Fibroblast of lung (primary cell): Measurements from ENCODE around the gene PDE10A. TPM values are rescaled to one million over a fixed set of nuclear protein-coding genes. Genes with fewer than 3 reads are reported as not detected.

Source experiments
- DNase-seq, 2 donors: peaks; one replicate each; pipeline versions ENCODE4 v3.0.0 to v3.0.0-alpha.2; 2010; ENCODE audit warnings: low read depth in 2 of 2
- H2AFZ ChIP-seq: 2 replicates; pipeline ENCODE4 v1.5.1; 2012; ENCODE audit warnings: low read length, control low read depth, inconsistent platforms
- H3K27ac ChIP-seq: 2 replicates; pipeline ENCODE4 v1.5.1; 2011; ENCODE audit warnings: low read length, control low read depth; ENCODE audit not compliant: insufficient read depth
- H3K27me3 ChIP-seq: 2 replicates; pipeline ENCODE4 v1.5.1; 2011; ENCODE audit warnings: mild to moderate bottlenecking, low read length; ENCODE audit not compliant: control insufficient read depth, insufficient read depth
- H3K36me3 ChIP-seq: 2 replicates; pipeline ENCODE4 v1.5.1; 2011; ENCODE audit warnings: low read length; ENCODE audit not compliant: control insufficient read depth, insufficient read depth
- H3K4me1 ChIP-seq: 2 replicates; pipeline ENCODE4 v1.5.1; 2011; ENCODE audit warnings: low read length; ENCODE audit not compliant: control insufficient read depth, insufficient read depth; ENCODE audit errors: extremely low read depth
- H3K4me2 ChIP-seq: 2 replicates; pipeline ENCODE4 v1.5.1; 2011; ENCODE audit warnings: low read length, control low read depth; ENCODE audit not compliant: insufficient read depth; ENCODE audit errors: extremely low read depth
- H3K4me3 ChIP-seq, 4 experiments: fragments of 200-600 bp in 1 of 4; sonication (generic) in 1 of 4; replicated peaks in 1 of 4; 2 replicates each; pipeline ENCODE4 v1.5.1; 2011 to 2016; ENCODE audit warnings: low read length in 4 of 4, low read depth in 3 of 4, mild to moderate bottlenecking in 3 of 4, control low read depth in 2 of 4, inconsistent platforms in 1 of 4, mixed read lengths in 1 of 4; ENCODE audit not compliant: insufficient read depth in 1 of 4; ENCODE audit errors: control extremely low read depth in 1 of 4
- H3K79me2 ChIP-seq: 2 replicates; pipeline ENCODE4 v1.5.1; 2012; ENCODE audit warnings: mild to moderate bottlenecking, low read length, inconsistent platforms; ENCODE audit not compliant: control insufficient read depth, insufficient read depth
- H3K9ac ChIP-seq: 2 replicates; pipeline ENCODE4 v1.5.1; 2011; ENCODE audit warnings: mild to moderate bottlenecking, low read length, control low read depth; ENCODE audit not compliant: insufficient read depth
- H3K9me3 ChIP-seq: 2 replicates; pipeline ENCODE4 v1.5.1; 2012; ENCODE audit warnings: low read depth, low read length; ENCODE audit not compliant: control insufficient read depth, insufficient read depth
- H4K20me1 ChIP-seq: 2 replicates; pipeline ENCODE4 v1.5.1; 2011; ENCODE audit warnings: low read length; ENCODE audit not compliant: control insufficient read depth, insufficient read depth; ENCODE audit errors: extremely low read depth
- CTCF ChIP-seq, 2 donors: IDR thresholded peaks in 1 of 2; conservative IDR thresholded peaks in 1 of 2; 1 replicate in 1 of 2; 2 replicates in 1 of 2; pipeline ENCODE4 v1.5.1; 2011 to 2012; ENCODE audit warnings: low read length in 2 of 2, control low read depth in 1 of 2, inconsistent platforms in 1 of 2, low read depth in 1 of 2, mild to moderate bottlenecking in 1 of 2
- EZH2 ChIP-seq: IDR thresholded peaks from 2 replicates; pipeline ENCODE4 v1.5.1; 2012; ENCODE audit warnings: low read length, control low read depth, mild to moderate bottlenecking; ENCODE audit errors: missing control alignments
- polyA plus RNA-seq, 2 donors: library from polyadenylated mRNA; depleted of rRNA in 1 of 2; stranded (reverse) in 1 of 2; unstranded in 1 of 2; fragments of >200 nt; gene quantifications; 2 replicates each; pipeline ENCODE4 v1.2.1, GENCODE V29; 2011 to 2012; ENCODE audit warnings: missing spikeins in 1 of 2
- total RNA-seq: library from RNA; depleted of rRNA; stranded (reverse); fragments of >200 nt; gene quantifications from 2 replicates; pipeline ENCODE4 v1.2.1, GENCODE V29; 2014

The PDE10A gene
- total and polyA plus RNA-seq, 2 donors (not counting 1 experiment from before 2014, with no cell fraction given) = under 0.01 to 0.19 TPM

GRCh38 chr6:165600606-165601005, 62.4 kb downstream of the PDE10A start:
- DNase-seq = no peak
- Histone ChIP-seq H3K27ac (no peak overlapping the region), H3K4me3 (no peak overlapping the region), H3K79me2 (no peaks in the 10 kb centered on the region), H3K36me3 (no peaks in the 10 kb centered on the region), H2AFZ (no peak overlapping the region), H3K9me3 (no peaks in the 10 kb centered on the region), H3K27me3 (no peaks in the 10 kb centered on the region), H3K4me2 (no peak overlapping the region), H3K4me1 (no peaks in the 10 kb centered on the region), H3K9ac (no peak overlapping the region), H4K20me1 (no peaks in the 10 kb centered on the region)
- TF ChIP-seq EZH2 (no peak), CTCF (conservative IDR thresholded peaks at IDR 0.05 in 1 of 2, IDR thresholded peaks at IDR 0.05 in 1 of 2; ENCODE audit: low read depth in 1 of 2, low read length in 2 of 2) (no peak)

GRCh38 chr6:165599596-165600487, 63.2 kb downstream of the PDE10A start:
- Histone ChIP-seq H3K9me3 (no peaks in the 10 kb centered on the region), H3K4me3 (no peak overlapping the region), H3K9ac (no peak overlapping the region), H3K4me1 (no peaks in the 10 kb centered on the region), H3K36me3 (no peaks in the 10 kb centered on the region), H3K27me3 (no peaks in the 10 kb centered on the region), H3K4me2 (no peak overlapping the region), H4K20me1 (no peaks in the 10 kb centered on the region), H3K27ac (no peak overlapping the region), H3K79me2 (no peaks in the 10 kb centered on the region), H2AFZ (no peak overlapping the region)
- no peak for DNase-seq
- TF ChIP-seq EZH2 = no peak
- TF ChIP-seq CTCF (conservative IDR thresholded peaks at IDR 0.05 in 1 of 2, IDR thresholded peaks at IDR 0.05 in 1 of 2; ENCODE audit: low read depth in 1 of 2, low read length in 2 of 2) = no peak

- no peaks in the 10 kb centered on the region for H3K36me3 ChIP-seq
- no peaks in the 10 kb centered on the region for H3K79me2 ChIP-seq
- H2AFZ ChIP-seq = no peak overlapping the region
- H3K27me3 ChIP-seq = no peaks in the 10 kb centered on the region
- H3K4me1 ChIP-seq = no peaks in the 10 kb centered on the region
- H4K20me1 ChIP-seq = no peaks in the 10 kb centered on the region
- H3K27ac ChIP-seq = no peak overlapping the region
- H3K9ac ChIP-seq = no peak overlapping the region
- DNase-seq = no peak
- H3K4me2 ChIP-seq = no peak overlapping the region
- H3K9me3 ChIP-seq = no peaks in the 10 kb centered on the region
- TF ChIP-seq EZH2 (no peak), CTCF (conservative IDR thresholded peaks at IDR 0.05 in 1 of 2, IDR thresholded peaks at IDR 0.05 in 1 of 2; ENCODE audit: low read depth in 1 of 2, low read length in 2 of 2) (no peak)
- H3K4me3 ChIP-seq = no peak overlapping the region
These were observed 63.9 kb downstream of the PDE10A start for GRCh38 chr6:165599121-165599520.
